Frontal cortex (tissue), 4 donors: ENCODE measurements around the gene NKTR. TPM values are rescaled to one million over a fixed set of nuclear protein-coding genes. Genes with fewer than 3 reads are reported as not detected.

Experiments
- DNase-seq, 2 donors: peaks; one replicate each; pipeline ENCODE4 v3.0.0; 2012; ENCODE audit warnings: low spot score in 2 of 2
- FAIRE-seq: peaks from 2 replicates; lab custom pipeline; 2012; peaks lifted over from hg19 to GRCh38; lab: Jason Lieb, UNC
- total RNA-seq: library from RNA; depleted of rRNA; stranded (reverse); fragments of >200 nt; gene quantifications from one replicate; pipeline ENCODE4 v1.2.3, GENCODE V29; 2014
- donor health status: control.
- donor health status: control.
- donor health status: control.

NKTR gene
- total RNA-seq, 1 donor from 2014 or later: 110 TPM

- no peak for FAIRE-seq
- no peak for DNase-seq
Measured at GRCh38 chr3:42690766-42691680, 90.5 kb downstream of the NKTR start.

GRCh38 chr3:42691816-42692666, 91.6 kb downstream of the NKTR start:
- DNase-seq (no peak), FAIRE-seq (no peak)

GRCh38 chr3:42692667-42693529, 92.4 kb downstream of the NKTR start:
- DNase-seq (no peak), FAIRE-seq (no peak)

- DNase-seq: no peak
- FAIRE-seq: no peak
Measured at GRCh38 chr3:42693530-42693930, 93.0 kb downstream of the NKTR start.

- no peak for DNase-seq
- no peak for FAIRE-seq
Measured at GRCh38 chr3:42694366-42694765, 93.9 kb downstream of the NKTR start.

GRCh38 chr3:42696356-42697288, 96.1 kb downstream of the NKTR start:
- FAIRE-seq (no peak), DNase-seq (no peak)

- FAIRE-seq (no peak), DNase-seq (no peak)
Measured at GRCh38 chr3:42697289-42698051, 97.0 kb downstream of the NKTR start.

Other genes starting within 250 kb of the NKTR start
- not detected for gene LYZL4, start 190.1 kb upstream of the NKTR start, total RNA-seq
- 0.41 TPM for gene VIPR1, start 98.0 kb upstream of the NKTR start, total RNA-seq
- 64.4 TPM for gene SEC22C, start 18.7 kb upstream of the NKTR start, total RNA-seq
- 35.1 TPM for gene SS18L2, start 9.8 kb upstream of the NKTR start, total RNA-seq
- 19.6 TPM for gene ZBTB47, start 53.0 kb downstream of the NKTR start, total RNA-seq
- 0.41 TPM for gene KLHL40, start 84.9 kb downstream of the NKTR start, total RNA-seq
- gene HHATL, start 102.1 kb downstream of the NKTR start, total RNA-seq: not detected
- gene CCDC13, start 172.6 kb downstream of the NKTR start, total RNA-seq: 2.4 TPM
- gene HIGD1A, start 203.8 kb downstream of the NKTR start, total RNA-seq: 127 TPM
- gene ACKR2, start 208.8 kb downstream of the NKTR start, total RNA-seq: not detected